Measurements from ENCODE around the gene KRTCAP3.
"Not testable (repeated sequence)": the region's sequence is repeated elsewhere in the genome, so short reads cannot be mapped to it uniquely, and the experiment has no call there.

KRTCAP3 gene

GRCh38 chr2:27441958-27442919, at the start of gene KRTCAP3:
TSS of gene KRTCAP3 (plus strand) at chr2:27442381. CDS start at chr2:27442413, 32 bp downstream.
- DNase-seq (ENCODE audit: low read depth in 2 of 2), result peak; percentile 32 to 34

GRCh38 chr2:27393225-27393624, 49.0 kb upstream of the KRTCAP3 start:
- DNase-seq (ENCODE audit: low read depth in 2 of 2), result no peak

- no peak for DNase-seq (ENCODE audit: low read depth in 2 of 2)
These were observed 43.2 kb upstream of the KRTCAP3 start for GRCh38 chr2:27398962-27399361.

- no peak for DNase-seq (ENCODE audit: low read depth in 2 of 2)
These were observed 41.6 kb upstream of the KRTCAP3 start for GRCh38 chr2:27400348-27401135.

GRCh38 chr2:27407798-27408491, 34.2 kb upstream of the KRTCAP3 start:
- no peak for DNase-seq (ENCODE audit: low read depth in 2 of 2)

- DNase-seq (ENCODE audit: low read depth in 2 of 2), result no peak
These were observed 33.4 kb upstream of the KRTCAP3 start for GRCh38 chr2:27408601-27409320.

GRCh38 chr2:27409321-27410073, 32.7 kb upstream of the KRTCAP3 start, which contains the start of gene PPM1G:
TSS of gene PPM1G (minus strand) at chr2:27409591. CDS start at chr2:27409422, 169 bp downstream.
- DNase-seq (ENCODE audit: low read depth in 2 of 2), result peak; percentile 95 to 97

- DNase-seq (ENCODE audit: low read depth in 2 of 2), result no peak
These were observed 29.6 kb upstream of the KRTCAP3 start for GRCh38 chr2:27412419-27413152.

GRCh38 chr2:27416151-27416550, 26.0 kb upstream of the KRTCAP3 start:
- DNase-seq (ENCODE audit: low read depth in 2 of 2), result no peak

GRCh38 chr2:27420996-27421395, 21.2 kb upstream of the KRTCAP3 start:
- no peak for DNase-seq (ENCODE audit: low read depth in 2 of 2)

- no peak for DNase-seq (ENCODE audit: low read depth in 2 of 2)
These were observed 20.4 kb upstream of the KRTCAP3 start for GRCh38 chr2:27421660-27422250.

GRCh38 chr2:27422958-27423357, 19.2 kb upstream of the KRTCAP3 start:
- DNase-seq (ENCODE audit: low read depth in 2 of 2), result no peak

- DNase-seq (ENCODE audit: low read depth in 2 of 2), result not testable (repeated sequence)
These were observed 17.1 kb upstream of the KRTCAP3 start for GRCh38 chr2:27425039-27425438.

- DNase-seq (ENCODE audit: low read depth in 2 of 2), result no peak
These were observed 14.3 kb upstream of the KRTCAP3 start for GRCh38 chr2:27427863-27428212.

- peak; percentile 83 to 93 for DNase-seq (ENCODE audit: low read depth in 2 of 2)
These were observed 13.8 kb upstream of the KRTCAP3 start, which contains the start of gene NRBP1 for GRCh38 chr2:27428213-27428977. TSS of gene NRBP1 (plus strand) at chr2:27428631. CDS start at chr2:27433274, 4,643 bp downstream.

- peak; percentile 40 to 58 for DNase-seq (ENCODE audit: low read depth in 2 of 2)
These were observed 13.1 kb upstream of the KRTCAP3 start for GRCh38 chr2:27428978-27429541.

- no peak for DNase-seq (ENCODE audit: low read depth in 2 of 2)
These were observed 10.8 kb upstream of the KRTCAP3 start for GRCh38 chr2:27431395-27431794.

GRCh38 chr2:27435628-27436027, 6.6 kb upstream of the KRTCAP3 start:
- DNase-seq (ENCODE audit: low read depth in 2 of 2), result no peak
